ENCODE measurements around the gene GLCCI1.

GRCh38 chr7:7972922-7973594, 4.5 kb downstream of the GLCCI1 start:
- TF ChIP-seq CTCF (IDR thresholded peaks at IDR 0.05; ENCODE audit: insufficient read depth, low read length, poor library complexity, severe bottlenecking) (no peak), EZH2phosphoT487 (conservative IDR thresholded peaks at IDR 0.05; ENCODE audit: low read length) (no peak)
